Spleen (tissue), 7 donors: ENCODE results near the gene METAP1D.

ENCODE experiments used
- POLR2A ChIP-seq, 3 donors: fragments of 450-650 bp; IDR thresholded peaks; one replicate each; pipeline ENCODE4 v1.5.1; 2017; ENCODE audit warnings: antibody characterized with exemption in 3 of 3, mild to moderate bottlenecking in 1 of 3
- POLR2AphosphoS5 ChIP-seq, 3 donors: sonication (generic); formaldehyde crosslinking; IDR thresholded peaks; one replicate each; pipeline ENCODE4 v1.5.1; 2017; ENCODE audit warnings: antibody characterized with exemption in 3 of 3
- TF ChIP-seq, protein P1 (sequence below), 11 experiments: fragments of 200-600 bp in 7 of 11; fragments of 450-650 bp in 4 of 11; sonication (generic) in 4 of 11; IDR thresholded peaks in 8 of 11; conservative IDR thresholded peaks in 3 of 11; 1 replicate in 7 of 11; 2 replicates in 4 of 11; pipeline versions ENCODE4 v1.4.0 to v1.8.0; 2016 to 2021; ENCODE audit warnings: antibody characterized with exemption in 11 of 11, inconsistent platforms in 4 of 11, mild to moderate bottlenecking in 1 of 11
- donor health status: DM: no; HTN: no; CAD: no; lungs with moderate emphysema.
- donor health status: DM: no; HTN: no; CAD: no.
- donor health status: DM: no; HTN: no; CAD: no.

DNA sequence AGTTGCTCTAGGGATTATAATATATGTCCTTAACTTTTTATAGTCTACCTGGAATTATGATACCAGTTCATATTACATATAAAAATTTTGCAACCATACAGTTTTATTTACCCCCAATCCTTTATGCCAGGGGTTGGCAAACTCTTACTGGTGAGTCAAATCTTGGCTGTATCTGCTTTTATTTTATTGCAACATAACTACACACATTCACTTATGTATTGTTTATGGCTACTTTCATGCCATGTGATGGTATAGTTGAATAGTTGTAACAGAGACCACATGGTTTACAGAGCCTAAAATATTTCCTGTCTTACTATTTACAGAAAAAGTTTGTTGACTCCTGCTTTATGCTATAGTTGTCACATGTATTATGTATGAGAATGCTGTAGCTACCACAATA, 128.7 kb downstream of the METAP1D start:
- TF ChIP-seq, protein P1, sequence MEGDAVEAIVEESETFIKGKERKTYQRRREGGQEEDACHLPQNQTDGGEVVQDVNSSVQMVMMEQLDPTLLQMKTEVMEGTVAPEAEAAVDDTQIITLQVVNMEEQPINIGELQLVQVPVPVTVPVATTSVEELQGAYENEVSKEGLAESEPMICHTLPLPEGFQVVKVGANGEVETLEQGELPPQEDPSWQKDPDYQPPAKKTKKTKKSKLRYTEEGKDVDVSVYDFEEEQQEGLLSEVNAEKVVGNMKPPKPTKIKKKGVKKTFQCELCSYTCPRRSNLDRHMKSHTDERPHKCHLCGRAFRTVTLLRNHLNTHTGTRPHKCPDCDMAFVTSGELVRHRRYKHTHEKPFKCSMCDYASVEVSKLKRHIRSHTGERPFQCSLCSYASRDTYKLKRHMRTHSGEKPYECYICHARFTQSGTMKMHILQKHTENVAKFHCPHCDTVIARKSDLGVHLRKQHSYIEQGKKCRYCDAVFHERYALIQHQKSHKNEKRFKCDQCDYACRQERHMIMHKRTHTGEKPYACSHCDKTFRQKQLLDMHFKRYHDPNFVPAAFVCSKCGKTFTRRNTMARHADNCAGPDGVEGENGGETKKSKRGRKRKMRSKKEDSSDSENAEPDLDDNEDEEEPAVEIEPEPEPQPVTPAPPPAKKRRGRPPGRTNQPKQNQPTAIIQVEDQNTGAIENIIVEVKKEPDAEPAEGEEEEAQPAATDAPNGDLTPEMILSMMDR (IDR thresholded peaks at IDR 0.05 in 8 of 11, conservative IDR thresholded peaks at IDR 0.05 in 3 of 11) = no peak
- TF ChIP-seq POLR2A (IDR thresholded peaks at IDR 0.05) (no peak), POLR2AphosphoS5 (IDR thresholded peaks at IDR 0.05) (no peak)
